CD4-positive, alpha-beta T cell treated with Interleukin-15 for 1 hour (primary cell): ENCODE data around the gene VSTM1.
"Not testable (repeated sequence)": the region's sequence is repeated elsewhere in the genome, so short reads cannot be mapped to it uniquely, and the experiment has no call there.

Source experiments
- DNase-seq: peaks from one replicate; pipeline ENCODE4 v3.0.0-alpha.2; 2020

Gene VSTM1

DNA sequence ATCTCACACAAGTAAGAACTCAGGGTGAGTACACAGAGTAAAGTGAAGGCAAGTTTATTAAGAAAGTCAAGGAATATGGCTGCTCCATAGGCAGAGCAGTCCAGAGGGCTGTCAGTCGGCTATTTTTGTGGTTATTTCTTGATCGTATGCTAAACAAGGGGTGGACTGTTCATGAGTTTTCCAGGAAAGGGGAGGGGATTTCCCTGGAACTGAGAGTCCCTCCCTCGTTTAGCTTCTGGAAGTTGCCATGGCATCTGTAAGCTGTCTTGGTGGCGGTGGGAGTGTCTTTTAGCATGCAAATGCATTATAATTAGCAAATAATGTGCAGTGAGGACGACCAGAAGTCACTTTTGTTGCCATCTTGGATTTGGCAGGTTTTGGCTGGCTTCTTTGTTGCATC lies 5.8 kb upstream of the VSTM1 start:
- DNase-seq, result no peak

- DNase-seq, result peak; percentile 54
These were observed 1.1 kb downstream of the VSTM1 start for GRCh38 chr19:54062643-54063042.

- peak; percentile 40 for DNase-seq
These were observed 16.1 kb downstream of the VSTM1 start for GRCh38 chr19:54047616-54048015.

- DNase-seq, result no peak
These were observed 17.9 kb downstream of the VSTM1 start for GRCh38 chr19:54045771-54046170.

- no peak for DNase-seq
These were observed 20.7 kb downstream of the VSTM1 start for GRCh38 chr19:54042989-54043388.

DNA sequence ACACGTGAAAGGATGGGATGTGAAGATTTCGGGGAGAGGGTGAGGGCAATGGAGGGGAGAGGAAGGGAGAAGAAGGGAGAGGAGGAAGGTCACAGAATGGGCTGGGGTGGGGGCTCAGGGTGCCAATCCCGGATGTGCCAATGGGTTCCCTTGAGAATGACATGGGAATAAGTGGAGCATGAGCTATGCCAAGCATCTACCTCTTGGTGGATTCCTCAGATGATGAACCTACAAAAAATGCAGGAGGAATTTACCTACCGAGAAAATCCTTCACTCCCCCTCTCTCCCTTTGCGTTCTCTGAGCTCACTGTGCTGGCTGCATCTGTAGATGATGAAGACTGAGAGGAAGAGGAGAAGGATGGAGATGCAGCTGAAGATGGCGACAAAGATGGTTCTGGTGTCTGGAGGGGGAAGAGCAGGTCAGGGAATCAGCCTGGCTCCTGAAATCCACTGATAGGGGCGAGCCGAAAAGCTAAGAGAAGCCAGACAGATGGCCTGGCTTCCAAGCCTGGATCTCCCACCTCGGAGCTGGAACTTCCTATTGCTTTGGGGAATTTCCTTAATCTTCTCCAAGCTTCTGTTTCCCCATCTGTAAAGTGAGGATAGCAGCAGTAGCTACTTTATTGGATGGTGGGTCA lies 21.6 kb downstream of the VSTM1 start:
- DNase-seq, result no peak

DNA sequence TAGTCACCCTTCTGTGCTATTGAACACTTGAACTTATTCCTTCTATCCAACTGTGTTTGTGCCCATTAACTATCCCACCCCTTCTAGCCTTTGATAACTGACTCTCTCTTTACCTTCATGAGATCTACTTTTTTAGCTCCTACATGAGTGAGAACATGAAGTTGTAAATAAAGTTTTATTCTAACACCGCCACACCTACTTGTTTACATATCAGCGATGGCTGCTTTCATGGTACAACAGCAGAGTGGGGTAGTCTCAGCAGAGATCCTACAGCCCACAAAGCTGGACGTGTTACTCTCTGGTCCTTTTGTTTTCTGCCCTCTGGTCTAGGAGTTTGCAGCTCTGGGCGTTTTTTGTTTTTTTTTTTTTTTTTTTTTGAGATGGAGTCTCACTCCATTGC lies 23.7 kb downstream of the VSTM1 start:
- DNase-seq, result no peak

- not testable (repeated sequence) for DNase-seq
These were observed 27.2 kb downstream of the VSTM1 start for GRCh38 chr19:54036542-54036941.

GRCh38 chr19:54035215-54036178 lies 28.2 kb downstream of the VSTM1 start:
- DNase-seq, result no peak

- no peak for DNase-seq
These were observed 32.7 kb downstream of the VSTM1 start for GRCh38 chr19:54030895-54031586.

GRCh38 chr19:54029930-54030490 lies 33.7 kb downstream of the VSTM1 start:
- DNase-seq, result peak; percentile 34

- no peak for DNase-seq
These were observed 34.4 kb downstream of the VSTM1 start for GRCh38 chr19:54029301-54029700.

- DNase-seq, result no peak
These were observed 37.0 kb downstream of the VSTM1 start for GRCh38 chr19:54026656-54027055.

GRCh38 chr19:54024660-54025059 lies 39.0 kb downstream of the VSTM1 start:
- DNase-seq, result no peak

GRCh38 chr19:54023191-54023590 lies 40.5 kb downstream of the VSTM1 start:
- DNase-seq, result no peak

DNA sequence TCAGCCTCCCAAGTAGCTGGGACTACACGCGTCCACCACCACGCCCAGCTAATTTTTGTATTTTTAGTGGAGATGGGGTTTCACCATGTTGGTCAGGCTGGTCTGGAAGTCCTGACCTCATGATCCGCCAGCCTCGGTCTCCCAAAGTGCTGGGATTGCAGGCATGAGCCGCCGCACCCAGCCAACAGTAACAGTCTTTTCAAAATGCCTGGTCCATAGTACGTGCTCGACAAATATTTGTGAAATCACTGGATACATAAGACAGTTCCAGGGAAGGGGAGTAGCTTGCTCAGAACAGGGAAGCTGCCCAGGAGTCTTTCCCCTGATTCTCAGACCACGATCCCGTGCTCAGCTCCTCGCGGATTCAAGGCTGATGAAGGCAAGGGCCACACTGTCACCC lies 41.8 kb downstream of the VSTM1 start:
- DNase-seq, result no peak

GRCh38 chr19:54021363-54021762 lies 42.3 kb downstream of the VSTM1 start:
- DNase-seq, result no peak

GRCh38 chr19:54017261-54017660 lies 46.4 kb downstream of the VSTM1 start:
- peak; percentile 49 for DNase-seq

GRCh38 chr19:54014920-54015560 lies 48.7 kb downstream of the VSTM1 start:
- no peak for DNase-seq

DNA sequence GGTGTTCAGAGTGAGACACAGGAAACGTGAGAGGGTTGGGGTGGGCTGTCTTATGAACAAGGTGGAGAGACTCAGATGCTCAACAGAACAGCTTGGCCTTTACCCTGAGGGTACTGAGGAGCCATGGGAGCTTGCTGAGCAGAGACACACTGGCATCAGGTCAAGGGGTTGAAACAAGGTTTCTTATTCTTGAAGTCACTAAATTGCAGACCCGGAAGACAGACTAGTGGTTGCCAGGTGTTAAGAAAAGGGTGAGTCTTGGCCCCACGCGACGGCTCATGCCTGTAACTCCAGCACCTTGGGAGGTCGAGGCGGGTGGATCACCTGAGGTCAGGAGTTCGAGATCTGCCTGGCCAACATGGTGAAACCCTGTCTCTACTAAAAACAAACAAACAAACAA lies 49.8 kb downstream of the VSTM1 start:
- DNase-seq, result no peak

- no peak for DNase-seq
These were observed 52.0 kb downstream of the VSTM1 start for GRCh38 chr19:54011507-54012211.

DNA sequence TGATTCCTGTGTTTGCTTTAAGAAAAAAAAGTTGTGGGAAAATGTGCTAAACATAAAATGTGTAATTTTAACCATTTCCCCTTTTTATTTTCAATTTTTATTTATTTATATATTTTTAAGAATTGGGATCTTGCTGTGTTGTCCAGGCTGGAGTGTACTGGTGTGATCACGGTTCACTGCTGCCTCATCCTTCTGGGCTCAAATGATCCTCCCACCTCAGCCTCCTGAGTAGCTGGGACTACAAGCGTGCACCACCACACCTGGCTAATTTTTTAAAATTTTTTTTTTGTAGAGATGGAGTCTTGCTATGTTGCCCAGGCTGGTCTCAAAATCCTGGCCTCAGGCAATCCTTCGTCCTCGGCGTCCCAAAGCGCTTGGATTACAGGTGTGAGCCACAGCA lies 53.2 kb downstream of the VSTM1 start:
- no peak for DNase-seq
